HG03571 (cell line): ENCODE measurements around the gene CHST12.

ENCODE experiments used
- ATAC-seq: cut with Tn5 transposase; IDR thresholded peaks from one replicate; pipeline ENCODE4 v1.9.1; 2021; ENCODE audit not compliant: unreplicated experiment

The CHST12 gene

GRCh38 chr7:2497065-2497464 is 93.7 kb downstream of the CHST12 start:
- no peak for ATAC-seq

- no peak for ATAC-seq
Observed at GRCh38 chr7:2497500-2498336, 94.3 kb downstream of the CHST12 start.
